K562 (cell line): ENCODE measurements around the gene CAMP. TPM values are rescaled to one million over a fixed set of nuclear protein-coding genes. Genes with fewer than 3 reads are reported as not detected.

Experiments
- BRD4 ChIP-seq: fragments of 200-600 bp; sonication (generic); IDR thresholded peaks from 2 replicates; pipeline ENCODE4 v1.6.1; 2017; ENCODE audit warnings: inconsistent platforms
- PCBP1 ChIP-seq: fragments of 200-400 bp; formaldehyde crosslinking; IDR thresholded peaks from 2 replicates; pipeline ENCODE4 v1.6.1; 2018; ENCODE audit warnings: mild to moderate bottlenecking, low read depth, low read length; ENCODE audit not compliant: poor library complexity, severe bottlenecking
- SMARCA4 ChIP-seq: fragments of 450-650 bp; IDR thresholded peaks from 2 replicates; pipeline ENCODE4 v1.6.1; 2016
- TEAD2 ChIP-seq: fragments of 450-650 bp; IDR thresholded peaks from 2 replicates; pipeline ENCODE4 v1.6.1; 2016; ENCODE audit warnings: missing genetic modification characterization, control low read depth, missing compliant biosample characterization
- YBX1 ChIP-seq: fragments of 450-650 bp; IDR thresholded peaks from 2 replicates; pipeline ENCODE4 v1.7.1; 2016; ENCODE audit warnings: mild to moderate bottlenecking
- ZNF324 ChIP-seq: fragments of 250-450 bp; sonication (Bioruptor Pico); IDR thresholded peaks from 2 replicates; pipeline ENCODE4 v1.4.0; 2020; ENCODE audit warnings: mild to moderate bottlenecking
- polyA plus RNA-seq, 8 experiments: library from polyadenylated mRNA; depleted of rRNA in 4 of 8; stranded (reverse) in 5 of 8; unstranded in 3 of 8; fragments of >200 nt; fragmentation: Nextera tagmentation in 2 of 8; fragmentation: Illumina TruSeq in 1 of 8; extraction: Ambion mirVana in 2 of 8; extraction: Trizol in 1 of 8; gene quantifications; 2 replicates each; pipeline versions ENCODE4 v1.2.1 to v1.2.3, GENCODE V29; 2011 to 2014; ENCODE audit warnings: inconsistent platforms in 1 of 8, missing spikeins in 1 of 8
- total RNA-seq, 7 experiments: library from RNA; depleted of rRNA in 6 of 7; stranded (reverse); fragments of >200 nt in 6 of 7; fragmentation: Illumina TruSeq in 2 of 7; extraction: Trizol in 2 of 7; gene quantifications; 2 replicates each; pipeline versions ENCODE4 v1.2.1 to v1.2.3, GENCODE V29; 2011 to 2021; ENCODE audit warnings: low replicate concordance in 1 of 7
- TF ChIP-seq, protein P1 (sequence below): fragments of 150-350 bp; conservative IDR thresholded peaks from 2 replicates; pipeline ENCODE4 v1.6.1; 2014; ENCODE audit warnings: low read length
- TF ChIP-seq, protein P2 (sequence below), 2 experiments: fragments of 150-350 bp in 1 of 2; IDR thresholded peaks; 2 replicates each; pipeline ENCODE4 v1.6.1; 2012 to 2016; ENCODE audit warnings: low read depth in 2 of 2, low read length in 2 of 2, mild to moderate bottlenecking in 1 of 2, moderate library complexity in 1 of 2
- TF ChIP-seq, protein P3 (sequence below), 2 experiments: fragments of 450-650 bp; IDR thresholded peaks; 2 replicates each; pipeline ENCODE4 v1.6.1; 2016; ENCODE audit warnings: mild to moderate bottlenecking in 2 of 2, borderline replicate concordance in 1 of 2, low read depth in 1 of 2, moderate library complexity in 1 of 2

CAMP gene
- total and polyA plus RNA-seq, 9 of the 15 experiments (the other 6 are each of a cell fraction or from before 2014, with no cell fraction given), result 0.22 TPM; not detected in 8

DNA sequence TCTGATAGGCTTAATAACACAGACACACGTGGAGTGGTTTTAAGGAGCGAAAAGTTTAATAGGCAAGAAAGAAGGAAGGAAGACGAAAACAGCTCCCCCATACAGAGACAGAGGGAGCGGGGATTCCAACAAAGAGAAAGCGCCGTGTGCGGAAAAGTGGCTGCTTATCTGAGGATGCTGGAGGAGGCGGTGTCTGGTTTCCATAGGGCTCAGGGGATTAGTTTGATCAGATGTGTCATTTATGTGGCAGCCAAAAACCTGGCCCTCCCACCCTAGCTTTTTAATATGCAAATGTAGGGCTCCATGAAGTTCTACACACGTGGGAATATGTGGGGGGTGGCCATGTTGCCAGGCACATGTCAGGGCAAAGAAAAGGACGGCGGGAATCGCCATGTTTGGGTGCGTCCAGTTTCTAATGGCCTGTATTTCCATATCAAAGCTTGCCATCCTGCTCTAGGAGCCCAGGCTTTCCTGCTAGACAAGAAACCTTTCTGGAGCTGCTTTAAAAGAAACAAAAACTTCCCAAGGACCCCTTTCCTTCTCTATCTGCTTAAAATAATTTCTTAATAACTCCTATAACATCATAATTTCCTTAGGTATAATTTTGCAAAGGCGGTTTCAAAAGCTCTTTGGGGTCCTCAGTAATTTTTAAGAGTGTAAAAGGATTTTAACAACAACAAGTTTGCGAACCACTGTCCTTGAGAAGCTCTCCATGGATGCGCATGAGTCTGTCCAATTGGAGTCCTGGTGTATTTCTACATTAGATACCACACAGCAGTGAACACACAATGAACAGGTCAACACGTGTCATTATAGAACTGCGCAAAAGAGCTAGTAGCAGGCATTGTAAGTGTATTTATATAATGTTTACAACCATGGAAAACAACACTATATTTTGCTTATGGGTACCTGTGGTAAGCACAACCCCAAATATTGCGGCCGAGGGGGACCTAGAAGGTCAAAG, 17.0 kb downstream of the CAMP start (continued):
- TF ChIP-seq, protein P1, sequence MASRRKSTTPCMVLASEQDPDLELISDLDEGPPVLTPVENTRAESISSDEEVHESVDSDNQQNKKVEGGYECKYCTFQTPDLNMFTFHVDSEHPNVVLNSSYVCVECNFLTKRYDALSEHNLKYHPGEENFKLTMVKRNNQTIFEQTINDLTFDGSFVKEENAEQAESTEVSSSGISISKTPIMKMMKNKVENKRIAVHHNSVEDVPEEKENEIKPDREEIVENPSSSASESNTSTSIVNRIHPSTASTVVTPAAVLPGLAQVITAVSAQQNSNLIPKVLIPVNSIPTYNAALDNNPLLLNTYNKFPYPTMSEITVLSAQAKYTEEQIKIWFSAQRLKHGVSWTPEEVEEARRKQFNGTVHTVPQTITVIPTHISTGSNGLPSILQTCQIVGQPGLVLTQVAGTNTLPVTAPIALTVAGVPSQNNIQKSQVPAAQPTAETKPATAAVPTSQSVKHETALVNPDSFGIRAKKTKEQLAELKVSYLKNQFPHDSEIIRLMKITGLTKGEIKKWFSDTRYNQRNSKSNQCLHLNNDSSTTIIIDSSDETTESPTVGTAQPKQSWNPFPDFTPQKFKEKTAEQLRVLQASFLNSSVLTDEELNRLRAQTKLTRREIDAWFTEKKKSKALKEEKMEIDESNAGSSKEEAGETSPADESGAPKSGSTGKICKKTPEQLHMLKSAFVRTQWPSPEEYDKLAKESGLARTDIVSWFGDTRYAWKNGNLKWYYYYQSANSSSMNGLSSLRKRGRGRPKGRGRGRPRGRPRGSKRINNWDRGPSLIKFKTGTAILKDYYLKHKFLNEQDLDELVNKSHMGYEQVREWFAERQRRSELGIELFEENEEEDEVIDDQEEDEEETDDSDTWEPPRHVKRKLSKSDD, result no peak
- TF ChIP-seq ZNF324 (CRISPR knock-in tag), result no peak
- no peak for TF ChIP-seq TEAD2
- TF ChIP-seq SMARCA4, result 0 out of 2 replicates have a peak, but pooled peaks have one; percentile 27
- TF ChIP-seq, protein P2, sequence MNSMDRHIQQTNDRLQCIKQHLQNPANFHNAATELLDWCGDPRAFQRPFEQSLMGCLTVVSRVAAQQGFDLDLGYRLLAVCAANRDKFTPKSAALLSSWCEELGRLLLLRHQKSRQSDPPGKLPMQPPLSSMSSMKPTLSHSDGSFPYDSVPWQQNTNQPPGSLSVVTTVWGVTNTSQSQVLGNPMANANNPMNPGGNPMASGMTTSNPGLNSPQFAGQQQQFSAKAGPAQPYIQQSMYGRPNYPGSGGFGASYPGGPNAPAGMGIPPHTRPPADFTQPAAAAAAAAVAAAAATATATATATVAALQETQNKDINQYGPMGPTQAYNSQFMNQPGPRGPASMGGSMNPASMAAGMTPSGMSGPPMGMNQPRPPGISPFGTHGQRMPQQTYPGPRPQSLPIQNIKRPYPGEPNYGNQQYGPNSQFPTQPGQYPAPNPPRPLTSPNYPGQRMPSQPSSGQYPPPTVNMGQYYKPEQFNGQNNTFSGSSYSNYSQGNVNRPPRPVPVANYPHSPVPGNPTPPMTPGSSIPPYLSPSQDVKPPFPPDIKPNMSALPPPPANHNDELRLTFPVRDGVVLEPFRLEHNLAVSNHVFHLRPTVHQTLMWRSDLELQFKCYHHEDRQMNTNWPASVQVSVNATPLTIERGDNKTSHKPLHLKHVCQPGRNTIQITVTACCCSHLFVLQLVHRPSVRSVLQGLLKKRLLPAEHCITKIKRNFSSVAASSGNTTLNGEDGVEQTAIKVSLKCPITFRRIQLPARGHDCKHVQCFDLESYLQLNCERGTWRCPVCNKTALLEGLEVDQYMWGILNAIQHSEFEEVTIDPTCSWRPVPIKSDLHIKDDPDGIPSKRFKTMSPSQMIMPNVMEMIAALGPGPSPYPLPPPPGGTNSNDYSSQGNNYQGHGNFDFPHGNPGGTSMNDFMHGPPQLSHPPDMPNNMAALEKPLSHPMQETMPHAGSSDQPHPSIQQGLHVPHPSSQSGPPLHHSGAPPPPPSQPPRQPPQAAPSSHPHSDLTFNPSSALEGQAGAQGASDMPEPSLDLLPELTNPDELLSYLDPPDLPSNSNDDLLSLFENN (IDR thresholded peaks at IDR 0.05; ENCODE audit: low read depth in 2 of 2, low read length in 2 of 2), result no peak
- no peak for TF ChIP-seq PCBP1
- TF ChIP-seq BRD4, result no peak
- no peak for TF ChIP-seq YBX1
- TF ChIP-seq, protein P3, sequence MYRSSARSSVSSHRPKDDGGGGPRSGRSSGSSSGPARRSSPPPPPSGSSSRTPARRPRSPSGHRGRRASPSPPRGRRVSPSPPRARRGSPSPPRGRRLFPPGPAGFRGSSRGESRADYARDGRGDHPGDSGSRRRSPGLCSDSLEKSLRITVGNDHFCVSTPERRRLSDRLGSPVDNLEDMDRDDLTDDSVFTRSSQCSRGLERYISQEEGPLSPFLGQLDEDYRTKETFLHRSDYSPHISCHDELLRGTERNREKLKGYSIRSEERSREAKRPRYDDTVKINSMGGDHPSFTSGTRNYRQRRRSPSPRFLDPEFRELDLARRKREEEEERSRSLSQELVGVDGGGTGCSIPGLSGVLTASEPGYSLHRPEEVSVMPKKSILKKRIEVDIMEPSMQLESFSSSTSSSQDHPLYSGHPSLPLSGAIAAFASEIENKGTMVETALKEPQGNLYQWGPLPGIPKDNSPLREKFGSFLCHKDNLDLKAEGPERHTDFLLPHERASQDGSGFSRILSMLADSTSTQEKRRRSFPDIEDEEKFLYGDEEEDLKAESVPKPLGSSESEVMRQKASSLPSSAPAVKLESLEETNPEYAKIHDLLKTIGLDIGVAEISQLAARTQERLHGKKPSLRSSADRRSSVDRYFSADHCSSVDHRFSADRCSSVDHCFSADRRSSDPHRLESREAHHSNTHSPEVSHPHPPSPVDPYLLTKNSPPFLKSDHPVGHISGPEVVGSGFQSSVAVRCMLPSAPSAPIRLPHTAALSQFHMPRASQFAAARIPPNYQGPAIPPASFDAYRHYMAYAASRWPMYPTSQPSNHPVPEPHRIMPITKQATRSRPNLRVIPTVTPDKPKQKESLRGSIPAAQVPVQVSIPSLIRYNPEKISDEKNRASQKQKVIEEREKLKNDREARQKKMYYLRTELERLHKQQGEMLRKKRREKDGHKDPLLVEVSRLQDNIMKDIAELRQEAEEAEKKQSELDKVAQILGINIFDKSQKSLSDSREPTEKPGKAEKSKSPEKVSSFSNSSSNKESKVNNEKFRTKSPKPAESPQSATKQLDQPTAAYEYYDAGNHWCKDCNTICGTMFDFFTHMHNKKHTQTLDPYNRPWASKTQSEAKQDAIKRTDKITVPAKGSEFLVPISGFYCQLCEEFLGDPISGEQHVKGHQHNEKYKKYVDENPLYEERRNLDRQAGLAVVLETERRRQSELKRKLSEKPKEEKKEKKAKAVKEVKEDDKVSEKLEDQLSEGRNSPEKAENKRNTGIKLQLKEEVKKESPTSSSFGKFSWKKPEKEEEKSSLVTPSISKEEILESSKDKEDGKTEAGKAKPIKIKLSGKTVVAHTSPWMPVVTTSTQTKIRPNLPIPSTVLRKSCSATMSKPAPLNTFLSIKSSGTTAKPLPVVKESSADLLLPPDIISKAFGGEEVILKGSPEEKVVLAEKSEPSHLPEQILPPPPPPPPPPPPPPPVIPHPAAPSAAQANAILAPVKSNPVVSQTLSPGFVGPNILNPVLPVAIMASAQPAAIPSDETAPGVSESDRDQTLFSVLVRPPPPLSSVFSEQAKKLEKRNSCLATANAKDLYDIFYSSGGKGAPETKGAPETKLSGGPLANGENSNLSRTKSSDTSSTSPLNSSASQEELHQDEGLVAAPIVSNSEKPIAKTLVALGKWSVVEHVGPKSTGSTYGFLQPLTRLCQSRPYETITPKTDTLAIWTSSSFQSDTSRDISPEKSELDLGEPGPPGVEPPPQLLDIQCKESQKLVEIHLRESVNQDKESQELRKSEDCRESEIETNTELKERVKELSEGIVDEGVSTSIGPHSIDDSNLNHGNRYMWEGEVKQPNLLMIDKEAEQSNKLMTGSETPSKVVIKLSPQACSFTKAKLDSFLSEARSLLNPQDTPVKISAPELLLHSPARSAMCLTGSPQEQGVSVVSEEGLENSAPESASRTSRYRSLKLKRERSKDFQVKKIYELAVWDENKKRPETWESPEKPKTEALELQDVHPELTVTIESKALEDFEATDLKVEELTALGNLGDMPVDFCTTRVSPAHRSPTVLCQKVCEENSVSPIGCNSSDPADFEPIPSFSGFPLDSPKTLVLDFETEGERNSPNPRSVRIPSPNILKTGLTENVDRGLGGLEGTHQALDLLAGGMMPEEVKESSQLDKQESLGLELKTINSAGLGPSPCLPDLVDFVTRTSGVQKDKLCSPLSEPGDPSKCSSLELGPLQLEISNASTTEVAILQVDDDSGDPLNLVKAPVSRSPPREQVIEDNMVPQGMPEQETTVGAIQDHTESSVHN (IDR thresholded peaks at IDR 0.05; ENCODE audit: borderline replicate concordance in 1 of 2, low read depth in 1 of 2), result no peak
